Breast epithelium (tissue), 3 donors: ENCODE measurements around the gene PTPRG.

Experiments
- POLR2A ChIP-seq: fragments of 450-650 bp; IDR thresholded peaks from one replicate; pipeline ENCODE4 v1.6.1; 2016; ENCODE audit warnings: antibody characterized with exemption, mild to moderate bottlenecking, moderate library complexity
- POLR2AphosphoS5 ChIP-seq, 3 donors: sonication (generic); formaldehyde crosslinking; IDR thresholded peaks; one replicate each; pipeline ENCODE4 v1.6.1; 2017; ENCODE audit warnings: antibody characterized with exemption in 3 of 3
- TF ChIP-seq, protein P1 (sequence below), 3 donors: fragments of 450-650 bp; IDR thresholded peaks; one replicate each; pipeline ENCODE4 v1.5.1; 2016 to 2017; ENCODE audit warnings: antibody characterized with exemption in 3 of 3, mild to moderate bottlenecking in 3 of 3, moderate library complexity in 3 of 3

DNA sequence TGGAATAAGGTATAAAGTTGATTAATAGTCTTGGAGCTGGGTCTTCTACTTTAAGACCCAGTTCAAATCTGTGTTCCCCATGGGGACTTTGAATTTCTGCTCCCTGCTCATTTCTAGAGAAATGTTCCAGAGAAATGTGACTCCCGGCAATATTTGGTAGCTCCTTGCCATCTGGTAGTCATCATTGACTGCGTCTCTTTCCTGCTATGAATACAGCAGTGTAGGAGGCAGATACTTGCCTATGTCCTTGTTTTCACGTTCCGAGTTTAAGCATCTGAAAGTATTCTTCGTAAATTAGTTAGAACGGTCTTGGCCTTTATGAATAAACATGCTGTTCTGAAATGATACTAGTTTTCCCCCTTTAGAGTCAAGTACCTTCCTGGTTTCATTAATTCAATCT lies 352.9 kb downstream of the PTPRG start:
- TF ChIP-seq, protein P1, sequence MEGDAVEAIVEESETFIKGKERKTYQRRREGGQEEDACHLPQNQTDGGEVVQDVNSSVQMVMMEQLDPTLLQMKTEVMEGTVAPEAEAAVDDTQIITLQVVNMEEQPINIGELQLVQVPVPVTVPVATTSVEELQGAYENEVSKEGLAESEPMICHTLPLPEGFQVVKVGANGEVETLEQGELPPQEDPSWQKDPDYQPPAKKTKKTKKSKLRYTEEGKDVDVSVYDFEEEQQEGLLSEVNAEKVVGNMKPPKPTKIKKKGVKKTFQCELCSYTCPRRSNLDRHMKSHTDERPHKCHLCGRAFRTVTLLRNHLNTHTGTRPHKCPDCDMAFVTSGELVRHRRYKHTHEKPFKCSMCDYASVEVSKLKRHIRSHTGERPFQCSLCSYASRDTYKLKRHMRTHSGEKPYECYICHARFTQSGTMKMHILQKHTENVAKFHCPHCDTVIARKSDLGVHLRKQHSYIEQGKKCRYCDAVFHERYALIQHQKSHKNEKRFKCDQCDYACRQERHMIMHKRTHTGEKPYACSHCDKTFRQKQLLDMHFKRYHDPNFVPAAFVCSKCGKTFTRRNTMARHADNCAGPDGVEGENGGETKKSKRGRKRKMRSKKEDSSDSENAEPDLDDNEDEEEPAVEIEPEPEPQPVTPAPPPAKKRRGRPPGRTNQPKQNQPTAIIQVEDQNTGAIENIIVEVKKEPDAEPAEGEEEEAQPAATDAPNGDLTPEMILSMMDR (IDR thresholded peaks at IDR 0.05): no peak
- TF ChIP-seq POLR2A (no peak), POLR2AphosphoS5 (IDR thresholded peaks at IDR 0.05) (no peak)
